Stimulated activated CD4-positive, alpha-beta T cell treated with anti-CD3 and anti-CD28 coated beads, TNF-alpha, amount 100 ng/mL, for 4 hours (primary cell): ENCODE data around the gene VCX2.
"Not testable (repeated sequence)": the region's sequence is repeated elsewhere in the genome, so short reads cannot be mapped to it uniquely, and the experiment has no call there.

ENCODE experiments used
- DNase-seq, 3 experiments: peaks; one replicate each; pipeline ENCODE4 v3.0.0-alpha.2; 2020; ENCODE audit warnings: low read depth in 3 of 3

The VCX2 gene

GRCh38 chrX:8171169-8171568 is at the start of gene VCX2:
Gene VCX2, minus strand, starts transcription at chrX:8171267. Its CDS starts 624 bp downstream, at chrX:8170643.
- not testable (repeated sequence) for DNase-seq

- DNase-seq, result no peak
Observed at GRCh38 chrX:8204943-8205342, 33.9 kb upstream of the VCX2 start.

GRCh38 chrX:8204169-8204935 is 33.3 kb upstream of the VCX2 start:
- no peak for DNase-seq

GRCh38 chrX:8201896-8202331 is 30.8 kb upstream of the VCX2 start:
- no peak for DNase-seq

GRCh38 chrX:8196776-8197175 is 25.7 kb upstream of the VCX2 start:
- no peak for DNase-seq

GRCh38 chrX:8194216-8194615 is 23.1 kb upstream of the VCX2 start:
- no peak for DNase-seq

GRCh38 chrX:8192276-8192675 is 21.2 kb upstream of the VCX2 start:
- no peak for DNase-seq

- DNase-seq, result no peak
Observed at GRCh38 chrX:8191022-8191421, 20.0 kb upstream of the VCX2 start.

- DNase-seq, result no peak
Observed at GRCh38 chrX:8190341-8190830, 19.3 kb upstream of the VCX2 start.

GRCh38 chrX:8189096-8189830 is 18.2 kb upstream of the VCX2 start:
- no peak for DNase-seq

GRCh38 chrX:8183346-8183745 is 12.3 kb upstream of the VCX2 start:
- DNase-seq, result no peak

- DNase-seq, result no peak
Observed at GRCh38 chrX:8179656-8180055, 8.6 kb upstream of the VCX2 start.

GRCh38 chrX:8154011-8154410 is 17.1 kb downstream of the VCX2 start:
- DNase-seq, result not testable (repeated sequence)

GRCh38 chrX:8147226-8147625 is 23.8 kb downstream of the VCX2 start:
- no peak for DNase-seq

- no peak for DNase-seq
Observed at GRCh38 chrX:8144925-8145324, 26.1 kb downstream of the VCX2 start.

GRCh38 chrX:8141896-8142295 is 29.2 kb downstream of the VCX2 start:
- DNase-seq, result no peak

- DNase-seq, result no peak
Observed at GRCh38 chrX:8140986-8141744, 29.9 kb downstream of the VCX2 start.

GRCh38 chrX:8139716-8140115 is 31.4 kb downstream of the VCX2 start:
- no peak for DNase-seq

GRCh38 chrX:8138252-8138651 is 32.8 kb downstream of the VCX2 start:
- no peak for DNase-seq

GRCh38 chrX:8126648-8127047 is 44.4 kb downstream of the VCX2 start:
- DNase-seq, result no peak

GRCh38 chrX:8126092-8126491 is 45.0 kb downstream of the VCX2 start:
- DNase-seq, result no peak

- no peak for DNase-seq
Observed at GRCh38 chrX:8125566-8125965, 45.5 kb downstream of the VCX2 start.
